Measurements from ENCODE around the gene PCLO.
A peak's percentile ranks its signal among the peaks of the same experiment; 100 is the strongest.
"Not testable (repeated sequence)": the region's sequence is repeated elsewhere in the genome, so short reads cannot be mapped to it uniquely, and the experiment has no call there.

The PCLO gene

DNA sequence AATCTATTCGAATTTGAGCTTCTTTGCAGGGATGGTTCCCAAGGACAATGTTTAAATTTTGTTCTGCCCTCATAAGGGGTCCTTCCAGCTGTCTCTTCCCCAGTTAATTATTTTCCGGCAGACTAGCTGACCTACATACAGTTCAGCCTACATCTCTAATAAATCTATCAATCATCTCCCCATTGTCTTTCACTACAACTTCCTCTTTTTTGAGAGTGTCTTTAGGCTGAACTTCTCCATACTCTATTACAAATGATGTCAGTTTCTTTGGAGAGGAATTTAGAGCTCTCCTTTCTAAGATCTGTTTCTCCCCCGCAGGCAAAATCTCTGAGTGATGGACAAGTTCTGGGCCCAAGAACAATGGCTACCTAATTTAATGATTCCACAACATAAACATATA lies 122.2 kb downstream of the PCLO start:
- no peak for DNase-seq

DNA sequence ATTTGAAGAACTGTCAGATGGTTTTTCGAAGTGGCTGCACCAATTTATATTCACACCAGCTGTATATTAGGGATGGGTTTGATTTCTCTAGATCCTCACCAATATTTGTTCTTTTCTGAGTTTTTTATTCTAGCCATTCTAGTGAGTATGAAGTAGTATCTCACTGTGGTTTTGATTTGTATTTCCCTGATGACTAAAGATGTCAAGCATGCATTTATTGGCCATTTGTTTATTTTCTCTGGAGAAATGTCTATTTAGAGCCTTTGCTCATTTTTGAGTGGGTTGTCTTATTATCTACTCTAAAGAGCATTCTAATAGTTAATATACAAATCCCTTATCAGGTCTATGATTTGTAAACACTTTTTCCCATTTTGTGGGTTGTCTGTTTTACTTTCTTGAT lies 123.9 kb downstream of the PCLO start:
- no peak for DNase-seq

DNA sequence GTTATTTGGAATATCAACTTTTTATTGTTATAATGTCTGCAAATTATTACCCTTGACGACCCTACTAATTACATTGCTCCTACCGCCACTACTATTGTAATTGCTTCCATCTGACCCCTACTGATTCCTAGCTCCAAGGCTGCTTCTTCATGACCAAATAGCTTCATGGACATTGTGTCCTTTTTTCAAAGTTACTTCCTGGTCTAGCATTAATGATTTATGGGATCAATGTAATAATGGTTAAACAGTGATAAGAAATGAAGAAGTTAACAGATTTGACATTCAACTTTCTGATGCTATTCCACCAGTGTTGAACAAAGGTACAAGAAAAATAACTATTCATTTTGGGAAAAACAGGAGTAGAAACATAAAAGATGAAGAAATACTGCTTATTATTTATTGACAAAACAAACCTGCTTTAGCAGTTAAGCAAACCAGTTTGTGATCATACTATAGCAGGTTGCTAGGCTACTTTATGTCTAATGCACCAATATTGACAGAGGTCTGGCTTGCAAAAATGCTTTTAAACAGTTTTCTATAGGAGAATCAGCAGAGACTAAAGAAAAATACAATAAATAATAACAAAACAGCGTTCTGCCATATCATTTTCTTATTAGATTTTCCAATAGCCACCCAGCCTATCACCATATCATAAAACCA lies 125.8 kb downstream of the PCLO start:
- no peak for DNase-seq

DNA sequence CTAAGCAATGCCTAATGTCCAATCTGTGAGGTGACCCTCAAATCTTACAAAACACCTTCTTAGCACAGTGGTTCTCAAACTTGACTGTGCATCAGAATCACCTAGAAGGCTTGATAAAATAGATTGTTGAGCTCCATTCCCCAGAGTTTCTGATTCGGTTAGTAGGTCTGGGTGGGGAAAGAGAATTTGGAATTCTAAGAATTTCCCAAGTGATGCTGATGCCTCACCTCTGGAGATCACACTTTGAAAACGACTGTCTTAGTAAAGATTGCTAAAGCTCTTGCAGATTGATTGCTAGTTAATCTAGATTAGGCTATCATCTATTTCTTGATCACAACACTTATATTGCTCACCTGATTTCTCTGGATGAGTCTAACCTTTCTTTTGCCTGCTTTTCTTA lies 126.6 kb downstream of the PCLO start:
- DNase-seq, result no peak

DNA sequence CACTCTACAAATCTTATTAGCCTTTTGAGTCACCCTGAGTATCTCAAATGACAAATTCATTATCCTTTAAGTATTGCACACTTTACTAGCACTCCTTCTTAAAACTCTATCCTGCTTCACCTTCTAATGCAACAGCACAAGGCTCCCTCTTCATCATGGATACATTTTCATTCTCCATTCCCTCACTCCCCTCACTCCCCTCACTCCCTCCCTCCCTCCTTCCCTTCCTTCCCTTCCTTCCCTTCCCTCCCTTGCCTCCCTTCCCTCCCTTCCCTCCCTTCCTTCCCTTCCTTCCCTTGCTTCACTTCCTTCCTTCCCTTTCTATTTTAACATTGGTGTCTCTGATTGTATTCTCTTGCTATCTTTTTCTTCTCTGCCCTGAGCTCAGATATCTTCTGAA lies 130.5 kb downstream of the PCLO start:
- peak in 1 of 2 experiments; percentile 66 for DNase-seq

DNA sequence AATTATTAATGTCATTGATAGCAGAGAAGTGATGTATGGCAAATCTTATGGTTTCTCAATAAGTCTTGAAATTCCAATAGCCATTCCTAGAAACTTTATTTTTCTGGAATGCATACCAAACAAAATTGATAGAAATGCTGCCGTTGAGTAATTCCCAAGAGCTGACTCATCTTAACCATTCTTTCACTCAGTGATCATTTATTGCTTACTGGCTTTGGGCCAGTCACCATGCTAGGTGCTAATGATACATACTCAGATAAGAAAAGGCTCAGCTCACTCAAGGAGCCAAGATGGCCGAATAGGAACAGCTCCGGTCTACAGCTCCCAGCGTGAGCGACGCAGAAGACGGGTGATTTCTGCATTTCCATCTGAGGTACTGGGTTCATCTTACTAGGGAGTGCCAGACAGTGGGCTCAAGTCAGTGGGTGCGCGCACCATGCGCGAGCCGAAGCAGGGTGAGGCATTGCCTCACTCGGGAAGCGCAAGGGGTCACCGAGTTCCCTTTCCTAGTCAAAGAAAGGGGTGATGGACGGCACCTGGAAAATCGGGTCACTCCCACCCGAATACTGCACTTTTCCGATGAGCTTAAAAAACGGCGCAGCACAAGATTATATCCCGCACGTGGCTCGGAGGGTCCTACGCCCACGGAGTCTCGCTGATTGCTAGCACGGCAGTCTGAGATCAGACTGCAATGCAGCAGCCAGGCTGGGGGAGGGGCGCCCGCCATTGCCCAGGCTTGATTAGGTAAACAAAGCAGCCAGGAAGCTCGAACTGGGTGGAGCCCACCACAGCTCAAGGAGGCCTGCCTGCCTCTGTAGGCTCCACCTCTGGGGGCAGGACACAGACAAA lies 138.6 kb downstream of the PCLO start:
- DNase-seq, result not testable (repeated sequence)

DNA sequence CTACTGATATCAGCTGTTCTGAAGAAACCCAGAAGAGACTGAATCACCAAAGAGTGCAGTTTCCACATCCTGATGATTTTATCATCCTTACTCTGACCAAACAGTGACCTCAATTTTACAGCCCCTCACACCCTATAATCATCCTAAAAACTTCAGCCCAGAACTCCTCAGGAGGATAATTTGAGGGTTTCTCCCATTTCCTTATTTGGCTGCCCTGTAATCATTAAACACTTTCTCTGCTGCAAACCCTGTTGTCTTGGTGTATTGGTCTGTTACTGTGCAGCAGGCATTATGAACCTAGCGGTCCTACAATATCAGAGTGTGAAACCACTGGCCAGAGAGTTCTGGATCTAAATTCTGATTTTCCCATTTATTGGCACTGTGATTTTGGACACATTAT lies 141.7 kb downstream of the PCLO start:
- DNase-seq, result no peak

DNA sequence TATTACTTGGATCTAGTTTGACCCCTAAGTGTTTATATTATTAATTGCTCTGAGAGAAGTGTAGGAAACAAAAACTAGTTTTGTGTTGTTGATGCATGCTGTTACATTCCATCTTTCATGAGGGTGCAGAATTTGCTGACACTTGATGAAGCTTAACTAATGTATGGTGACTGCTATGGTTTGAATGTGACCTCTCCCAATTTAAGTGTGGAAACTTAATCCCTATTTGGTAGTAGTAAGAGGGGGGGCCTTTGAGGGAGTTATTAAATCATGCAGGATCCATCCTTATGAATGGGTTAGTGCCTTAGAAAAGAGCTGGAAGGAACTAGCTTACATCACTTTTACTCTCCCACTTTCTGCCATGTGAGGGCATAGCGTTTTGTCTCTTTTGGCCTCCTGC lies 142.5 kb downstream of the PCLO start:
- DNase-seq, result no peak

DNA sequence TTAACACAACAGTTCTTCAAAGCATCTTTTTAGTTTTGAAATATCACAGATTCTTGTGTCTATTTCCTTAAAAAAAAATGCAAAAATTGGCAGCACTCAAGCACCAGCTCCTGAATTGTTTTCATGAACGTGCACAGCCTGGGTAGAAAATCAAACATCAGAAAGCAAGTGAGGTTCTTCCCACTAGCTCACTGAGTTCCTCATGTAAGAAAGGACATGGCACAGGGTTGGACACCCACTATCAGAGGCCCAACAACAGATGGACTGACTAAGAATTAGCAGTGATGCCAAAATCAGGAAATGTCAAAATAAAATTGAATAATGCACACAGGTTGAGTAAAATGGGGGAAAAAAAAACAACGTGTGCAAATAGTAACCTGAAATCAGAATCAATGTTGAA lies 146.8 kb downstream of the PCLO start:
- DNase-seq, result no peak

- no peak for DNase-seq
These were observed 148.1 kb downstream of the PCLO start for GRCh38 chr7:83014546-83014945.

DNA sequence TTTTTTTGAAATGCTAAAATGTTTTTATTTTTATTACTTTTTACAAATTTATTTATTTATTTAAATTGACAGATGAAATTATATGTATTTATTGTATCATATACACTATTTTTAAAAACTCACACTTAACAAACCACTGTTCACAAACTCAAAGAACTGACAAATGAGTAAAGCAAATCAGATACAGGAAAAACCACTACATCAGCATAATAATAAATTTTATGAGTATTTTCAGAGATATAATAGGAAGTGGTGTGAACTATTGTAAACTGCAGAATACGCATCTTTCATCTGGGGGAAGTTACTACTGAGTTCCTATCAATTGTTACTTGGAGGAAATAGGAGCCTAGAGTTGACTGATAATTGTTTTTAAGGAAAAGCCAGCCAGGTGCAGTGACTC lies 150.7 kb downstream of the PCLO start:
- no peak for DNase-seq

GRCh38 chr7:83005410-83005809 lies 157.3 kb downstream of the PCLO start:
- DNase-seq, result peak in 1 of 2 experiments; percentile 22

- no peak for DNase-seq
These were observed 161.2 kb downstream of the PCLO start for GRCh38 chr7:83001362-83002040.

- no peak for DNase-seq
These were observed 164.2 kb downstream of the PCLO start for GRCh38 chr7:82998436-82998835.

DNA sequence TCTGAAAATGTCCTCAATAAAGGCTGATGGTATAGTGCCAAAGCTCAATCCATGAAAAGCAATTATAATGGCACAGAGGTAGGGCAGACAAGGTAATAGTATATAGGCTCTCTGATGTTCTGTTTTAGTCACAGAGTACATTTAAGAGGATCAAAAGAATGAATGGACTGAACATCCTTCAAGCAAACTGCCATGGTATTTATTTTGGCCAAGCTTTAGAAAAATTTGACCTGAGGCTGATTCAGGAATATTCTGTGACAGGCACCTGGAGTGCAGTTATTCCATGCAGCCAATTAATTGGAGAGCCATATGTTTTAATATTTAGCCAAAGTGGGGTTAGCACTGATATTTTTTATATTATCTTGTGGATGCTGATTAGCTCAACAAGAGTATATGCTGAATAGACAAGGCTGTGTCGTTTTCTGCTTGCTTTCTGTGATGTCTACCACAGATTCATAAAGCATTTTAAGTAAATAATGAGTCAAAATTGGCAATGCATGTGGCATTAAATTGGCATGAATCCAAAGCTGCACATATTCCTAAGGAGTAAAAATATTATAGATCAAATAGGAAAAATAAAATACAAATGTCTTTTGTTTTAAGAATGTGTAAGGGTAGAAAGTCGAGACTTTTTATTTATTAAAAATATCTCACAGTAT lies 177.4 kb downstream of the PCLO start:
- peak in 1 of 2 experiments; percentile 69 for DNase-seq

- DNase-seq, result no peak
These were observed 182.4 kb downstream of the PCLO start for GRCh38 chr7:82980130-82980788.

- DNase-seq, result no peak
These were observed 186.7 kb downstream of the PCLO start for GRCh38 chr7:82975811-82976468.

DNA sequence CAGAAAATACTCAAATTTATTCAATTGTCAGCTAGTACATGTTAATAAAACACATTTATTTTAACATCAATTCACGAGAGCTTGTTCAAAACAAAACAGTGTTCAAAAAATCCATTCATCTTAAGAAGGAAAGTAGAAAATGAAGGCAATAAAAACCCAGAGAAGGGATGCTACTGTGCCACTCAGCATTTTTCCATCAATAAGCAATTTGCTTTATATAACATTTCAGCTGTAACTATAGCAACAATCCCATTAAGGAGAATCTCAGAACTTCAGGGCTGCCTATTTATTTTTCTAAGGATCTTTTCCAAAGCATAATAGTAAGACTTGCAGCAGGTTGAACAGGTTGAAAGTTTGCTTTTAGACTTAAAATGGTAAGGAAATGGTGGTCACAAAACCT lies 190.5 kb downstream of the PCLO start:
- no peak for DNase-seq

DNA sequence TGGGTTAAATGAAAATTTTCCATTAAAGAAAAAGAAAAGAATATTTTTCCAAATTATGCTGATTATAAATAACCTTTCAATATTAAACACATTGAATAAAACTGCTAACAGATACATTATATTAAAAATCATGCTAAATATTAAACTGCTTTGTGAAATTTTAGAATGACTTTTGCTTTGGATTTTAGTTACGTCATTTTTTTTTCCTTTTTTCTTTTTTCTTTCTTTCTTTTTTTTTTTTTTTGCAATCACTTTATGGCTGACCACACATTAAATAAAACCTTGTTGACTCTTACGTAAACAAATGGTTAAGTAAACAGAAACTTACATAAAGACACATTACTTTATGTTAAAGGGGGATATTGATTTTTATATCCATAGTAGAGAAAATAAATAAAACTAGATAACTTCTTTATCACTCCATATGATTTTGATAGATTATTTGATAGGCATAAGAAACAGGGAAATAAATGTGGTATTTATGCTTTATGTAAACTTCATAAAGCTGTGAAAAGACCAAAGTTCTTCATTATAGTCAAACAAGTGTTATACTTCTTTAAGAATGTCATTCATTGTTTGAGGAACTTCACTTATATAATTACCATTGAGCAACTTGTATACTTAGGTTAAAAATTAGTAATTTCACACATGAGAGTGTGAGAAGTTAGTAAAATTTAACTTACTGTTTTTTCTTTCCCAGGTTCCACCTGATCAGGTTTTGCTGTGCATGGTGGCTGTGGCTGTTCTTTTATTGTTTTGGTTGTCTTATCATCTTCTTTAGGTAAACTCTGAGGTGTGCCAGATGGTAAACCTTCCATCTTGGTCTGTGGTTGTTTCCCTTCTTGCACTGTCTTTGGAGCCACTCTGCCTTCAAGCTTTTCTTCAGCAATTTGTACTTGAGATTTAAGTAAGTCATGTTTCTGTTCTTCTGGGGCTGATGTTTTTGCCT lies 197.3 kb downstream of the PCLO start:
- DNase-seq, result no peak

- DNase-seq, result no peak
These were observed 198.4 kb downstream of the PCLO start for GRCh38 chr7:82964150-82964882.

Measured in NCI-H524 (cell line).